SKM-1 treated with dmso at 0.1 percent for 144 hours (cell line): ENCODE data around the gene CBLL1.

Experiments used
- DNase-seq: peaks from one replicate; lab custom pipeline; 2025; ENCODE audit not compliant: unreplicated experiment; lab: John Stamatoyannopoulos, UW

The CBLL1 gene

GRCh38 chr7:107742678-107743566, 1.0 kb upstream of the CBLL1 start:
- peak; percentile 95 for DNase-seq

GRCh38 chr7:107744345-107744750, 406 bp downstream of the CBLL1 start:
- no peak for DNase-seq

- no peak for DNase-seq
Measured at GRCh38 chr7:107746006-107746405, 2.1 kb downstream of the CBLL1 start.

GRCh38 chr7:107751113-107751512, 7.2 kb downstream of the CBLL1 start:
- DNase-seq, result no peak

- no peak for DNase-seq
Measured at GRCh38 chr7:107754642-107755041, 10.7 kb downstream of the CBLL1 start.

- DNase-seq, result no peak
Measured at GRCh38 chr7:107758667-107759066, 14.7 kb downstream of the CBLL1 start.

GRCh38 chr7:107767391-107767790, 23.4 kb downstream of the CBLL1 start:
- DNase-seq, result no peak

GRCh38 chr7:107768263-107768662, 24.3 kb downstream of the CBLL1 start:
- DNase-seq, result no peak

- DNase-seq, result no peak
Measured at GRCh38 chr7:107773027-107773426, 29.1 kb downstream of the CBLL1 start.

GRCh38 chr7:107777702-107778101, 33.8 kb downstream of the CBLL1 start:
- no peak for DNase-seq

GRCh38 chr7:107778283-107778682, 34.3 kb downstream of the CBLL1 start:
- DNase-seq, result no peak

GRCh38 chr7:107779647-107780099, 35.7 kb downstream of the CBLL1 start:
- no peak for DNase-seq

- DNase-seq, result no peak
Measured at GRCh38 chr7:107782374-107782773, 38.4 kb downstream of the CBLL1 start.

- no peak for DNase-seq
Measured at GRCh38 chr7:107783648-107784047, 39.7 kb downstream of the CBLL1 start.

- no peak for DNase-seq
Measured at GRCh38 chr7:107785170-107785569, 41.2 kb downstream of the CBLL1 start.

- no peak for DNase-seq
Measured at GRCh38 chr7:107785926-107786325, 42.0 kb downstream of the CBLL1 start.

GRCh38 chr7:107788216-107788615, 44.3 kb downstream of the CBLL1 start:
- no peak for DNase-seq

GRCh38 chr7:107788662-107789061, 44.7 kb downstream of the CBLL1 start:
- no peak for DNase-seq

- no peak for DNase-seq
Measured at GRCh38 chr7:107789647-107790046, 45.7 kb downstream of the CBLL1 start.

GRCh38 chr7:107792364-107792763, 48.4 kb downstream of the CBLL1 start:
- no peak for DNase-seq

GRCh38 chr7:107799647-107800264, 55.8 kb downstream of the CBLL1 start:
- DNase-seq, result no peak

GRCh38 chr7:107803009-107803610, 59.2 kb downstream of the CBLL1 start, which contains the start of gene SLC26A3:
SLC26A3 (minus strand) TSS chr7:107803223; CDS start chr7:107794509, 8,714 bp downstream.
- DNase-seq, result no peak
